GM18867 (cell line): Measurements from ENCODE around the gene DOCK2.
A peak's percentile ranks its signal among the peaks of the same experiment; 100 is the strongest.
"Not testable (repeated sequence)": the region's sequence is repeated elsewhere in the genome, so short reads cannot be mapped to it uniquely, and the experiment has no call there.

Source experiments
- ATAC-seq: cut with Tn5 transposase; IDR thresholded peaks from one replicate; pipeline ENCODE4 v1.9.1; 2021; ENCODE audit warnings: mild to moderate bottlenecking, moderate library complexity; ENCODE audit not compliant: unreplicated experiment

DOCK2 gene

GRCh38 chr5:169781420-169782345 is 144.6 kb downstream of the DOCK2 start:
- ATAC-seq: no peak

- ATAC-seq: no peak
Observed at GRCh38 chr5:169785771-169786618, 148.9 kb downstream of the DOCK2 start.

- ATAC-seq: no peak
Observed at GRCh38 chr5:169788168-169788567, 151.1 kb downstream of the DOCK2 start.

GRCh38 chr5:169789417-169789940 is 152.4 kb downstream of the DOCK2 start:
- ATAC-seq: no peak

- ATAC-seq: no peak
Observed at GRCh38 chr5:169791251-169791650, 154.2 kb downstream of the DOCK2 start.

- ATAC-seq: no peak
Observed at GRCh38 chr5:169795338-169795737, 158.3 kb downstream of the DOCK2 start.

DNA sequence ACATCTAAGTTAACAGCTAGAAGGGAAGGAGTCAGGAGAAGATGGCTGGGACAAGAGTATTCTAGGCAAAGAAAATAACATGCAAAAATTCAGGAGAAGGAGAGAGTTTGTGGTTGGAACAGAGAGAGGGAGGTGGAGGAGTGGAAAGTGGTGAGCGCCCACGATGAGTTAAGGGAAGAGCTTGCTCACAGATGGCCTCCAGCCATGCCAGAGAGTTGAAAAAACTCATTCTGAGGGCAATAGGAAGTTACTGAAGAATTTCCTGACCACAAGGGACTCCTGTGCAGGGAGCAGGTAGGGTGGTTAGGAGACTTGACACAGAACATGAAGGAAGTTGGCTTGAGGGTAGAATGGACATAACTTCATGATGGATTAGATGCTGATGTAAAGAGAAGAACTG is 159.7 kb downstream of the DOCK2 start:
- ATAC-seq: no peak

DNA sequence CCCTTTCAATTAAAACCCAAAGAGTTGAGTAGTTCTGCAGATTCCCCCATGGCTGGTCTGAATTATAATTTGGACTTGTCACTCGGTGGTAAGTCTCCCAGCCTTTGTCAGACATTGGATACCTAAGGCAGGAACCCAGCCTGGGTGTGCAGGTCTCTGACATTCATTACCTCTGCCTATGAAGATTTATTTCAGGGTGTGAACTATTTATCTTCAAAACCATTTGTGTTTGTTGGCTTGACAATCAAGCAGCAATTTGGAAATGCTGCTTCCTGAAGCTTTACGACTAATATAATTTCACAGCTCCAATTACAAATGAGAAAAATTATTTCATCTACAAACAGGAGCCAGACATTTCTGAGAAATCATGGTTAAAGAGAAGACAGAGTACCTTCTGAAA is 160.5 kb downstream of the DOCK2 start:
- no peak for ATAC-seq

GRCh38 chr5:169798438-169798837 is 161.4 kb downstream of the DOCK2 start:
- no peak for ATAC-seq

- ATAC-seq: no peak
Observed at GRCh38 chr5:169798906-169799660, 162.0 kb downstream of the DOCK2 start.

- ATAC-seq: no peak
Observed at GRCh38 chr5:169801324-169801777, 164.3 kb downstream of the DOCK2 start.

GRCh38 chr5:169801781-169802180 is 164.7 kb downstream of the DOCK2 start:
- no peak for ATAC-seq

DNA sequence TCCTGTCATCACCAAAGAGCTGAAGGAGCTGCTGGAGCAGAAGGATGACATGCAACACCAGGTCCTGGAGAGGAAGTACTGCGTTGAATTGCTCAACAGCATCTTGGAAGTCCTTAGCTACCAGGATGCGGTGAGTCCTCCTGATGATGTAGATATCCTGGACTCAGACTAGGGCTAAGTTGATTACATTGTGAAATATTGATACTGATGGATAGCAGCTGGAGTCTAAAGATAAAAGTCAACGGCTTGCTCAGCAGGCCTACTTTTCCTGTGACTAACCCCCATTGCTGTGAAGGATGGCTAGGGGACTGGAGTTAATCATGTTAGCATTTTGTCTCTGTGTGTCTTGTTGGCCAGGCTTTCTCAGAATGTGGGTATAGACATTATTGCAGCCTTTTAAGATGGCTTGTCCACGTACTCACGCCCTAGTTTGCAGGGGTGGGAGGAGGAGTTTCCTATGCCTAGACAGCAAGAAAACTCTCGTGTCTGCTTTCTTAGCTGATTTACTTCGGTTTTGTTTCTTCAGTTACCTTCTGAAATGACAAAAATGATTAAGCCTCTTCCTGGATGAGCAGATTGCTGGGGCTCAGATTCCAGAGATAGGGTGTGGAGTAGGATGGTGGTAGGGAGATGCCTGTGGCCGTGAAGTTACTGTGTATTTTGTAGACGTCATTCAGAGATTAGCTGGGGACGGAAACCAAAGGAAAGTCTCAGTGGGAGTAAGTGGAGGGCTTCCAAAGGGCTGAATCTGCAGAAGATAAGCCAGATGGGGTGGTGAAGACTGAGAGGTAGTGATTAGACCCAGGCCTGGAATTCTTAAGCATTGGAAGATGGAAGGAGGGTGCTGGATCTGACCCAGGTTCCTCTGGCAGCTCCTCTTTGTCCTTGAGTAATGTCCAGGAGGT is 166.3 kb downstream of the DOCK2 start:
- ATAC-seq: no peak

- ATAC-seq: no peak
Observed at GRCh38 chr5:169804861-169805260, 167.8 kb downstream of the DOCK2 start.

- ATAC-seq: peak; percentile 84
Observed at GRCh38 chr5:169805527-169805934, 168.5 kb downstream of the DOCK2 start.

DNA sequence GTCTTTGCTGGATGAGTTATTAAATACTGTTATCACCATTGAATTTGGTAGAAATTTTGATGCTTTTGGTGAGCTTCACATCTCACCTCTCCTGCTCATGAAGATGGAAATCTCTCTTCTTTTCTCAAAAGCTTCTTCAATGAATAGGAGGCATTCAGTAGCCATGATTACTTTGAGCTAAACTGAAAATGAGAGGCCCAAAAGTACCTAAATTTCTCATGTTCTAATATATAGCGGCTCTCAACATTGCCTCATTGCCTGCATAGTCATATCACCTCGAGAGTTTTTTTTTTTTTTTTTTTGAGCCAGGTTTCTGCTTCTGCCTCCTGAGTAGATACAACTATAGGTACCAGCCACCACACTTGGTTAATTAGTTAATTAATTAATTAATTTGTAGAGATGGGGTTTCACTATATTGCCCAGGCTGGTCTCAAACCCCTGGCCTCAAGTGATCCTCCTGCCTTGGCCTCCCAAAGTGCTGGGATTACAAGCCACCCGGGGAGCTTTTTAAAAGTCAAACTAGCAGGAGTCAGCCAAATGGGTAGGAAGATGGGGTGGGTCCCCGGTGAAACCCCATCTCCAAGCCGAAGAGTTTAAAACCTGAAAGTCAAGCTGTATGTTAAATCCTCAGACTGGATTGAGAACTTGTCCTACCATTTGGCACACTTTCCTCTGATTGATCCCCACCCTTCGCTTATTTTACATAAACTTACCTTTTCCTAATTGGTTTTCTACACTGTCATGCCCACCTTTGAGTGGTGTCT is 169.0 kb downstream of the DOCK2 start:
- ATAC-seq: peak; percentile 66

DNA sequence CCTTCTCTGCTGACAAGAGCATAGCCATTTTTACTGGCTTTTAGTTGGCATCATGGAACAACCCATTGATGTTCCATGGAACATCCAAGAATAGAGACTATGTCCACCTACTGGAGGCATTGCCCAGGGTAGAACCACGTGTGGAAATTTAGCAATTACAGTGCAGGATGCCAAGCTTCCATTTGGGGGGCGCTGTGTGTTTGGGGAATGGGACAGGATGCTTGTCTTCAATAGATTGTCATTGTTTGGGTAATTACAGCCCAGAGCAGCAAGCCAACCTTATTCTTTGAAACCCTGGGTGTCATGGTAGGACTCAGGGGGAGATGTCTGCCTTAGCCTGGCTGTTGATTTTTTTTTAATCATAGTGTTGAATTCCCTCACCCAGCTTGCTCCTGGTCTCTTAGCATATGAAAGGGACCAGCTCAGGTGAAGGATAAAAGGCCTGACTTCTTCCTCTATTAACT is 171.1 kb downstream of the DOCK2 start:
- ATAC-seq: no peak

GRCh38 chr5:169808880-169809279 is 171.8 kb downstream of the DOCK2 start:
- not testable (repeated sequence) for ATAC-seq

- ATAC-seq: no peak
Observed at GRCh38 chr5:169809281-169809680, 172.2 kb downstream of the DOCK2 start.
